GM12892 (cell line): ENCODE measurements around the gene INPP4B.

Experiments used
- POLR2A ChIP-seq: IDR thresholded peaks from 2 replicates; pipeline ENCODE4 v1.6.1; 2011; ENCODE audit warnings: low read depth, low read length, control low read depth
- POLR2AphosphoS5 ChIP-seq: IDR thresholded peaks from 2 replicates; pipeline ENCODE4 v1.6.1; 2011; ENCODE audit warnings: low read depth, low read length, control low read depth
- TAF1 ChIP-seq: IDR thresholded peaks from 2 replicates; pipeline ENCODE4 v1.6.1; 2011; ENCODE audit warnings: low read depth, mild to moderate bottlenecking, control low read depth, low read length, borderline replicate concordance

- TF ChIP-seq TAF1 (no peak), POLR2AphosphoS5 (no peak), POLR2A (no peak)
These were observed 665.1 kb downstream of the INPP4B start for GRCh38 chr4:142181021-142181420.
